ENCODE results near the gene PNPLA7.
"Not testable (repeated sequence)": the region's sequence is repeated elsewhere in the genome, so short reads cannot be mapped to it uniquely, and the experiment has no call there.

PNPLA7 gene

GRCh38 chr9:137452761-137453642 lies 97.2 kb downstream of the PNPLA7 start:
- DNase-seq (ENCODE audit: low read depth in 1 of 2, low spot score in 1 of 2), result no peak

GRCh38 chr9:137452006-137452760 lies 98.0 kb downstream of the PNPLA7 start:
- DNase-seq (ENCODE audit: low read depth in 1 of 2, low spot score in 1 of 2), result no peak

DNA sequence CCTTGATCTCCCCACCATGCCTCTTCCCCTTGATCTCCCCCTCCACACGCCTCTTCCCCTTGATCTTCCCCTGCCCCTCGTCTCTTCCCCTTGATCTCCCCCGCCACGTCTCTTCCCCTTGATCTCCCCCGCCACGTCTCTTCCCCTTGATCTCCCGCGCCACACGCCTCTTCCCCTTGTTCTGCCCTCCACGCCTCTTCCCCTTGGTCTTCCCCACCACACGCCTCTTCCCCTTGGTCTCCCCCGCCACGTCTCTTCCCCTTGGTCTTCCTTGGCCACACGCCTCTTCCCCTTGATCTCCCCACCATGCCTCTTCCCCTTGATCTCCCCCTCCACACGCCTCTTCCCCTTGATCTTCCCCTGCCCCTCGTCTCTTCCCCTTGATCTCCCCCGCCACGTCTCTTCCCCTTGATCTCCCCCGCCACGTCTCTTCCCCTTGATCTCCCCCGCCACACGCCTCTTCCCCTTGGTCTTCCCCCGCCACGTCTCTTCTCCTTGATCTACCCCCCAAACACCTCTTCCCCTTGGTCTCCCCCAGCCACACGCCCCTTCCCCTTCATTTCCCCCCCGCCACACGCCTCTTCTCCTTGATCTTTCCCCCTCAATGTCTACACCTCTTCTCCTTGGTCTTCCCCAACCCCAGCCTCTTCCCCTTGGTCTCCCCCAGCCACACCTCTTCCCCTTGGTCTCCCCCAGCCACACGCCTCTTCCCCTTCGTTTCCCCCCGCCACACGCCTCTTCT lies 98.8 kb downstream of the PNPLA7 start:
- not testable (repeated sequence) for DNase-seq (ENCODE audit: low read depth in 1 of 2, low spot score in 1 of 2)

DNA sequence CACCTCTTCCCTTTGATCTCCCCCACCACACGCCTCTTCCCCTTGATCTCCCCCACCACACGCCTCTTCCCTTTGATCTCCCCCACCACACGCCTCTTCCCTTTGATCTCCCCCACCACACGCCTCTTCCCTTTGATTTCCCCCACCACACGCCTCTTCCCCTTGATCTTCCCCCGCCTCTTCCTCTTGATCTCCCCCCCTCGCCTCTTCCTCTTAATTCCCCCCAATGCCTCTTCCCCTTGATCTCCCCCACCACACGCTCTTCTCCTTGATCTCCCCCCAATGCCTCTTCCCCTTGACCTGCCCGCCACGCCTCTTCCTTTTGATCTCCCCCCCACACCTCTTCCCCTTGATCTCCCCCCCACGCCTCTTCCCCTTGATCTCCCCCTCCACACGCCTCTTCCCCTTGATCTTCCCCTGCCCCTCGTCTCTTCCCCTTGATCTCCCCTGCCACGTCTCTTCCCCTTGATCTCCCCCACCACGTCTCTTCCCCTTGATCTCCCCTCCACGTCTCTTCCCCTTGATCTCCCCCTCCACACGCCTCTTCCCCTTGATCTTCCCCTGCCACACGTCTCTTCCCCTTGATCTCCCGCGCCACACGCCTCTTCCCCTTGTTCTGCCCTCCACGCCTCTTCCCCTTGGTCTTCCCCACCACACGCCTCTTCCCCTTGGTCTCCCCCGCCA lies 99.5 kb downstream of the PNPLA7 start:
- DNase-seq (ENCODE audit: low read depth in 1 of 2, low spot score in 1 of 2), result not testable (repeated sequence)

DNA sequence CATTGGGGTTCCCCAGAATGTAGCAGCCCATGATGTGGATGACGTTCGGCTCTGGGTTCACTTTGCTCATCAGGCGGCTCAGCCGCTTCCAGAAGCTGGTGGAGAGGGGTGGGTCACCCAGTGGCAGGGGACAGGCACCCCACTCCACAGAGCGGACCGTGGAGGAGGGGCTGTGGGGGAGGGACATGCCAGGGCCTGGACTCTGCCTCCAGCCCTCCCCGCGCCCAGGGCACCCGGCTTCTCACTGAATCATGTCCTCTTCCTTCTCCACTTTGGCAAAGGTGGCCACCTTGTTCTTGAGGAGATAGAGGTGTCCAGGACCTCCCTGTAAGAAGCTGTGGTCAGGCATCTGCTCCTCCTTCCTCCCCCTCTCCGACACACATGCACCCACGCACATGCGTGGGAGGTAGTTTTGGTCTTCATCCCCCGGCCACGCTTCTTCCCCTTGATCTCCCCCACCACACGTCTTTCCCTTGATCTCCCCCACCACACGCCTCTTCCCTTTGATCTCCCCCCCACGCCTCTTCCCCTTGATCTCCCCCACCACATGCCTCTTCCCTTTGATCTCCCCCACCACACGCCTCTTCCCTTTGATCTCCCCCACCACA lies 100.2 kb downstream of the PNPLA7 start:
- DNase-seq (ENCODE audit: low read depth in 1 of 2, low spot score in 1 of 2), result no peak

DNA sequence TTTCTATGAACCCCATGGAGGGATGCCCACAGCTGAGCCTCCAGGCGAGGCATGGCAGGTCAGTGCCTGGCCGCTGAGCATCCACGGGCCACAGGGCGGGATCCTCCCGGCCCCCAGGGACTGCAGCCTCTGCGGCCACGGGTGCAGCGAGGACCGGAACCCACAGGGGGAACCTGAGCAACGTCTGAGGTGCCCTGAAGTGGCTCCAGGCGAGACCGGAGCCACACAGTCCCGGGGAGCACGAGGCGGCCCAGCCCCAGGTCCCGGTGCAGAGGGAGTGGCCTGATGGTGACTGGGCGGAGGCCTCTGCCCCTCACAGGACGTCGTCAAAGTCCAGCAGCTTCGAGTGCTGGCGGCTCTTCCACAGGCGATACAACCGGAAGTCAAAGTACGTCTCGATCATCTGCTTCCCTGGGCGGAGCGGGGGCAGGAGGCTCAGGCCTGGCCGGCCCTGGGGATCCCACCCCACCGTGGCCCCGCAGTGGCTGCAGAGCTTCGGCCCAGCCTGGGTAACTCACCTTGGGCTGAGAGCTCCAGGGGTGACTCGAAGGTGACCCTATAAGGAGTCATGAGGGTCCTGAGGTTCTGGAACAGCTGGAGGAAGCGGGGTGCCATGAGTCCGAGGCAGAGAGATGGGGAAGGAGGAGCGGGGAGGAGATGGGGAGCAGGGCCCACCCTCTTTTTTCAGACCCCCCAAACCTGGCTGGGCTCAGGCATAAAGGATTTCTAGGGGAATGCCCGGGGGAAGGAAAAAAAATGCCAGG lies 100.9 kb downstream of the PNPLA7 start:
- no peak for DNase-seq (ENCODE audit: low read depth in 1 of 2, low spot score in 1 of 2)

DNA sequence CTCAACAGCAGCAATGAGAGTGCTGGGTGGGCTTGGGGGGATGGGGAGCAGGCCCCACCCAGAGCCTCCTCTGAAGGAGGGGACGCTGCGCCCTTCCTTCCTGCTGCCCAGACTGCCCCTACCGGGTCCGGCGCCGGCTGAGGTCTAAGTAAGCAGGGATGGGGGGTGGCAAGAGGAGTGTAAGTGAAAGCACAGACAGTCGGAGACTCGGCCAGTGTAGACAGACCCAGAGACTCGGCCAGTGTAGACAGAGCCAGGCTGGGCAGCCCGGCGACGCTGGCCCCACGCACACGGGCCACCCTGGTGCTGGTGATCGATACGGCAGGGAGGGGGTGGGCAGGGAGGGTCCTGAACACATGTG lies 101.6 kb downstream of the PNPLA7 start:
- no peak for DNase-seq (ENCODE audit: low read depth in 1 of 2, low spot score in 1 of 2)

DNA sequence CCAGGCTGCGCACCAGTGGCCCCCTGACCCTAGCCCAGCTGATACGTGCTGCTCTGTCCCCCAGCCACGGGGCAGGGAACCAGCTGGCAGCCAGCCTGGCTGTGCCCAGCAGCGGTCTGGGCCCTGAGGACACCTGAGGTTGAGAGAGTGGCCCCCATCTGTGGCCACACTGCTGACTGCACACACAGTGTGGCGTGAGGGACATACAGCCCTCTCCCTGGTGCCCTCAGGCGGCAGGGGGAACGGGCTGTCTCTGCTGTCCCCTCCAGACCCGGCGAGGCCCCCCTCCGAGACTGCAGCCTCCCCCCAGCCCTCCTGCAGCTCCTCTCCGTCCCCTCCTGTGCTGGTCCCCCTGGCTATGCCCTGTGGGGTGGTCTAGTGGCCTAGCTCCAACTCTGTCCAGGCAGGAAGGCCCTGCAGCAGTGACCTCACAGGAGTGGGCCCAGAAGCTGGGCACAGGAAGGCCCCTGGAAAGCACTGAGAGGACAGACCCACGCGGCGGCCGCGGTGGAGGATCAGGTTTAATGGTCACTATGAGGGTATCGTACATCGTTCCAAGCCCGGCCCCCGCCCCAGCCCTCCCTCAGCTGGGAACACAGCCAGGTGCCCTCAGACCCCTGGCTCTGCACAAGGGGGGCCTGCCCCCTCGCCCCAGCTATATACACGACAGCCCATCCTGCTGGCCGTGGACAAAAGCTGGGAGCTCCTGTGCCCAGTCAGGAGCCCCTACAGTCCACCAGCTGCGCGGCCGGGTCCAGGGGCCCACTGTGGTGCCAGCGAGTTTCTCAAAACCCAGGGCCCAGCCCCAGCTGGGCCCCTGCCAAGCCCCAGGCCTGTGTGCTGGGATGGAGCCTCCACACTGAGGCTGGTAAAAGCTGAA lies 102.2 kb downstream of the PNPLA7 start:
- no peak for DNase-seq (ENCODE audit: low read depth in 1 of 2, low spot score in 1 of 2)

DNA sequence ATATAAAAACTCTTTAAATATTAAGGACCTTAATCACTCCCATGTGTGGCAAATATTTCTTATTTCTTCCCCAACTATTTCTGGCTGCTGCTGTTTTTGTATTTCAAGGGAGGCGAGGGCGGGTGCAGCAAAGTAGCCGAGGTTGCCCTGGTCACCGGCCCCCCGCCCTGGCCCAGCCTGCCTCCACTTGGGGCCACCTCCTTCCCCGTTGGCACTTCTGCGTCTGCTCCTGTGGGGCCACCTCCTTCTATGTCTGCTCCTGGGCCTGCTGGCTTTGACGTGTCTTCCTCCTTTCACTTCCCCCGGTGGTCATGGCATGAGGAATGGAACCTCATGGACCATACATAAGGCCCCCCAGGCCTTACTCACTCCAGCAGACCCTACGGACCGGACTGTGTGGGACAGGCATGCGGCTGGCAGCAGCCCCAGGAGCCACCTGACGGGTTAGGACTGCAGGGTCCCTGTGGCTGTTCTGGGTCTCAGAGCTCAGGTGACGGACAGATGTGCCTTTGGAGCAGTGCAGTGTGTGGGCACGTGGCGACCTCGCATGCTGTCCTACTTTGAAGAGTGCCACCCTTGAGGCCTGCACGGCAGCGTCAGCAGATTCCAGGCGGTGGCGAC lies 103.2 kb downstream of the PNPLA7 start:
- DNase-seq (ENCODE audit: low read depth in 1 of 2, low spot score in 1 of 2), result no peak

- no peak for DNase-seq (ENCODE audit: low read depth in 1 of 2, low spot score in 1 of 2)
These were observed 104.2 kb downstream of the PNPLA7 start for GRCh38 chr9:137445930-137446431.

DNA sequence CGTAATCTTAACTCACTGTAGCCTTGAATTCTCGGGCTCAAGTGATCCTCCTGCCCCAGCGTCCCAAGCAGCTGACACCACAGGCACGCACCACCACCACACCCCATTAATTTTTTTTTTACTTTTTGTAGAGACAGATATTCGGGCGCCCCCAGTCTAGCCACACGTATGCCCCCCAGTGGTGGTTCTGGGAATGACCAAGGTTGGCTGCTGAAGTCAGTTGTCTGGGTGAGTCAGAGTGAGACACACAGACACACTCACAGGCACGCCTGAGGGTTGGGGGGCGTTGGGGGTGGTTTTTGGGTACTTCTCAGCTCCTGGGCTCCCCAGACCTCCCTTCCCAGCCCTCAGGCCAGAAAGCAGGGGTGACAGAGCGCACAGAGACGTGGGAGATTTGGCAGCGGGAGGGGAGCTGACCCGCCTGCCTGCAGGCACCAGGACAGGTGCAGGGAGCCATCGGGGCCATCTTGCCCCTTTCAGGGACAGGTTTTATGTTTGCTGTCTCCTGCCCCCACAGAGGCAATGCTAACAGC lies 104.9 kb downstream of the PNPLA7 start:
- peak; percentile 72 to 81 for DNase-seq (ENCODE audit: low read depth in 1 of 2, low spot score in 1 of 2)

DNA sequence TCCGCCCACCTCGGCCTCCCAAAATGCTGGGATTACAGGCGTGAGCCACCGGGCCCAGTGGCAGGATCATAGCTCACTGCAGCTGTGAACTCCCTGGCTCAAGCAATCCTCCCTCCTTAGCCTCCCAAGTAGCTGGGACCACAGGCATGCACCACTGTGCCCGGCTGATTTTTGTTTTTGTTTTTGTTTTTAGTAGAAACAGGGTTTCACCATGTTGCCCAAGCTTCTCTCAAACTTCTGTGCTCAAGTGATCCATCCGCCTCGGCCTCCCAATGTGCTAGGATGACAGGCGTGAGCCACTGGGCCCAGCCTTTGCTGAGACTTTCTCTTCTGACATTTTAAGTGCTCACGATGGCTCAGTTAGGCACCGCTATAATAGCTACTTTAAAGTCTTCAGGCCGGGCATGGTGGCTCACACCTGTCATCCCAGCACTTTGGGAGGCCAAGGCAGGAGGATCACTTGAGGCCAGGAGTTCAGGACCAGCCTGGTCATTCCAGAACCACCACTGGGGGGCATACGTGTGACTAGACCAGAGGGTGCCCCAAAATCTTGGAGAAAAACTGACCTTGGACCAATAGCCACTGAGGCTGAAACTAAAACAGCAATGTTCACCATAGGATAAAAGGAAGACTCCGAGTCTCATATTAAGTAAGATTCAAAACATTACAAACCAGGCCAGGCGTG lies 106.0 kb downstream of the PNPLA7 start:
- DNase-seq (ENCODE audit: low read depth in 1 of 2, low spot score in 1 of 2), result no peak

DNA sequence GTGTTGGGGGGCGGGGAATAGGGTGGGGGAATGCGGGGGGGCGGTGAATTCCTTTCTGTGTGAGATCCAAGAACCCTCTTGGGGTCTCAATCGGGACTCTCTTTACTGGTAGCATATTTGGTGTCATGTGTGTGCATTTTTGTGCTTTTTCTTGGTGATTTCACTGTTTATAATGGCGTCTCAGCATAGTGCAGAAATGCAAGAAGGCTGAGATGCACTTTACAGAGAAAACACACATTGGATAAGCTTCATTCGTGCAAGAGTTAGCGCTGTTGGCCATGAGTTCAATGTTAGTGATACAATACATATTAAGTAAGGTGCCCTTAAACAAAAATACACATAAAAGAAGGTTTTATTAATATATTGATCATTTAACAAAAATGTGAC lies 108.3 kb downstream of the PNPLA7 start:
- no peak for DNase-seq (ENCODE audit: low read depth in 1 of 2, low spot score in 1 of 2)

GRCh38 chr9:137441289-137441934 lies 108.8 kb downstream of the PNPLA7 start, which contains the start of gene ENTPD8:
TSS of gene ENTPD8 (minus strand) at chr9:137441357. CDS start at chr9:137438285, 3,072 bp downstream.
- no peak for DNase-seq (ENCODE audit: low read depth in 1 of 2, low spot score in 1 of 2)

GRCh38 chr9:137439158-137439714 lies 111.0 kb downstream of the PNPLA7 start:
- DNase-seq (ENCODE audit: low read depth in 1 of 2, low spot score in 1 of 2), result no peak

DNA sequence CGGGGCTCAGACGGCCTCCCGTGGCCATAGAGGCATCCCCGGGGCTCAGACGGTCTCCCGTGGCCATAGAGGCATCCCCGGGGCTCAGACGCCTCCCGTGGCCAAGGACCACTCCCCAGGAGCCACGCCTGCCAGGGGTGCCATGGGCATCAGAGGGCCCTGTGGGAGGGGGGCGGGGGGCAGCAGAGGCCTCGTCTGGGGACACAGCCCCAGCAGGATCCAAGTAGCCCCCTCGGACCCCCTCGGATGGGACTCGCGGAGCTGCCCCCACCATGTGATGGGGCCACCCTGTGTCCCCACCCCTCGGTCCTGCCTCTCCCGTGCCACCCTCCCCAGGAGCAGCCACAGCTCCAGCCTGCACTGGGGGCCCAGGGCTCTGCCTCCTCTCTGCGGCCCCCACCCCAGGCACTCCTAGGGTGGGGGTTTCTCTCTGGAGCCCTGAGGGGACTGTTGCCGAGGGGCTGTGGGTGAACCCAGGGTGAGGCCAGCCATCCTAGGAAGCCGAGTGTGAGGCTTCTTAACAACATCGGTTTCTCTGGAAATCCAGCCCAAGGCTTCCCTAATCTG lies 111.5 kb downstream of the PNPLA7 start:
- no peak for DNase-seq (ENCODE audit: low read depth in 1 of 2, low spot score in 1 of 2)

Measured in stimulated activated CD4-positive, alpha-beta T cell treated with anti-CD3 and anti-CD28 coated beads, Interleukin-15, amount 100 ng/mL, for 1 hour (primary cell).